ENCODE measurements around the gene CBX8. TPM values are rescaled to one million over a fixed set of nuclear protein-coding genes. Genes with fewer than 3 reads are reported as not detected.

CBX8 gene
- polyA plus RNA-seq, 3 donors = 1.7 to 5.6 (median 2.2) TPM

DNA sequence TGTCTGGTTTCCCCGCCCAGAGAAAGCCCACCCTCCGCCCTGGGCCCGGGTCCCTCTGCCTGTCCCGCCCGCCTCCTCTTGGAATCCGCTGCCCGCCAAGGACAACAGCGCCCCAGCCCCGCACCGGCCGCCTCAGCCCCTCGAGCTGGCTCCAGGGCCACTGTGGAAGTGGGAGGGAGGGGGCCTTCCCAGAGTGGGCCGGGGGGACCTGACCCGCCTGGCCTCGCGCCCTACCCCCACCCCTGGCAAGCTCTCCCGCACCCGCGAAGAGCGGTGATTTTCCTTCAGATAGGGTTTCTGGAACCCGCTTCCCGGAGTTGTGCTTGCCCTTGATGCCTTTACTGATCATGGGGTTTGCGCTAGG, 2.3 kb upstream of the CBX8 start:
- WGBS, 3 donors = 5 to 6% (median 5%) methylated on average over 23 of the region's 23 CpGs
- H3K27ac ChIP-seq (ENCODE audit: low read depth, low read length) = no peak overlapping the region

DNA sequence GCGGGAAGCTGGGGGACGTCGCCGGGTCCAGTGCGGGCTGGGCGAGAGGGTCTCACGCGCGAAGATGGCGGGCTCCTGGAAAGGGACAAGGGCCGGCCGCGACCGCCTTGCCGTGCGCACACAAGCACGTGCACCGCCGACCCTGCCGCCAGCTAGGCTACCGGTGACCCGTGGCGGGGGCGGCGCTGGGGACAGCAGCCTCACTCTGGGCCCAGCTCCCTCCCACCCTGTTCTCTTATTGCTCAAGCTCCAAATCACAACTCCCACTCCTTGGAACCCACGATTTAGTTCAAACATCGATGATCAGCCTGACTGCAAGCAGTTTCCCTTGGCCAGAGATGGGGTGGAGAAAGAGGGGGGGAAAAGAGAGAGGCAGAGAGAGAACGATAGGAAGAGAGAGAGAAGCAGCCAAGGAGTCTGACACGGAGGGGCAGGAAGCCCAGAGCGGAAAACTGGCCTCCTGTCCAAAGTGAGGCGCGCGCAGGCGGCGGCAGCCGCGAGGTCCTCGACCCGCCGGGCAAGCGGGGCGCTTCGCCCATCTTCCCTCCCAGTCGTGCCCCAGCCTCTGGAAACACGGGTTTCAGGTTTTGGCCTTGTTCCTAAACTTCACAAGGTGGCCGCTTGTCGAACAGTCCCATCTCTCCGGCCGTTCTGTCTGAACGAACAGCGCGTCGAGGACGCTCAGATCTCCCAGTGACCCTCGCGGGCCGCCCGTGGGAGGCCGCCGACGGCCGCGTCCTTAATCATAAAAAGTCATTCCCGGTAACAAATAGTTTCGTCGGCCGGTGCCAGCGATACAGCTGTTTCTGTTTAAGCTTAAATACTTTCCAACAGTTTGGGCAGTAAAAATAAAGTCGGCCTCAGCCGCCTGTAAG, 1.7 kb upstream of the CBX8 start:
- H3K27ac ChIP-seq (ENCODE audit: low read depth, low read length) = no peak overlapping the region

DNA sequence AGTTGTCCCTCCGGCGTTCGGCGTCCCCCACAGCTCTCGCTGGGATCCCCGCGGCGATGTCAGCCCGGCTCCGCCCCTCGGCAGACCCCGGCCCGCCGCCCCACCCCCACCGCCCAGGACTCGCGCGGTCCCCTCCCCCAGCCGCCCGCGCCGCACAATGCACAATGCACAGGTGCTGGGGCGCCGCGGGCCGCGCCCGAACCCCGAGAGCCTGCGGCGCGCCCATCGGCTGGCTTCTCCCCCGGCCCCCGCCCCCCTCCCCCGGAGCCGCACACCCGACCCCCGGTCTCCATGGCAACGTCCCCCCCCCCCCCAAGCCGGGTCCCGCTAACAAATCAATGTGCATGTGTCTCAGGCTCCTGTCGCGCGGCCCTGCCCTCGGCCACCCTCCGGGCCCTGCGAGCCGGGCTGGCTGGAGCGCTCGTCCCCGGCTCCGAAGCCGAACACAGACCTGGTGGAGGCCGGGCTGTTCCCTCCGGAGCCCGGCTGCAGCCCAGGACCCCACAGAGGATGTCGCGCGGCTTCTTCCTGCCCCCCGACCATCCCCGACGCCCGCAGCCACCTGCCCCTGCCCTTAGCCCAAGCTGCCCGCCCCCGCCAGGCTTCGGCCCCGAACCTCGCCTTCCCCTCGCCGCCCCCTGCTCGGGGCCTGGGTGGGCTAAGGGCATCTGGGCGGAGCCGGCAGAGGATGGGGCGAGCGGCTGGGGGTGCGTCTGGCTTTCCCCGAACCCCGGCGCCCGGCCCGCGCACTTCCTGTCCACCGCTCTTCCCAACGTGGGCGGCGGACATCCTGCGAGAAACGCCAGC, 818 bp upstream of the CBX8 start:
- no peak overlapping the region for H3K27ac ChIP-seq (ENCODE audit: low read depth, low read length)
- WGBS, 3 donors = 1% methylated on average over 55 to 88 of the region's 89 CpGs

More for the DNA sequence above, 1.7 kb upstream of the CBX8 start:
- WGBS, 3 donors = 1 to 3% (median 2%) methylated on average over 63 to 70 of the region's 70 CpGs

DNA sequence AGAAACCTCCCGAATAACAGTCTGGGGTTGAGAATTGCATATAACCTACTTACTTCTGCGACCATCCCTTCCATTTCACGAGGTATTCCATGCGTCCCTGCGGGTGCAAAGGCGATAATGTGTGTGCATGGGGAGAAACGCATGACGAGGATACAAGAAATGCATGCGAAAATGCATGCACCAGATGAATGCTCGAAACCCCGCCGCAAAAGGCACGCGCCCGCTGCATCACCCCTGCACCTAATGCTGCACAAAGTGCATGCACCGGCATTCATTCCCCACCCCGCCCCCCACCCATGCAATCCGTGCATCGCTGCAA, 474 bp downstream of the CBX8 start:
- WGBS, 3 donors = 0 to 2% (median 1%) methylated on average over 19 of the region's 19 CpGs
- no peak overlapping the region for H3K27ac ChIP-seq (ENCODE audit: low read depth, low read length)

DNA sequence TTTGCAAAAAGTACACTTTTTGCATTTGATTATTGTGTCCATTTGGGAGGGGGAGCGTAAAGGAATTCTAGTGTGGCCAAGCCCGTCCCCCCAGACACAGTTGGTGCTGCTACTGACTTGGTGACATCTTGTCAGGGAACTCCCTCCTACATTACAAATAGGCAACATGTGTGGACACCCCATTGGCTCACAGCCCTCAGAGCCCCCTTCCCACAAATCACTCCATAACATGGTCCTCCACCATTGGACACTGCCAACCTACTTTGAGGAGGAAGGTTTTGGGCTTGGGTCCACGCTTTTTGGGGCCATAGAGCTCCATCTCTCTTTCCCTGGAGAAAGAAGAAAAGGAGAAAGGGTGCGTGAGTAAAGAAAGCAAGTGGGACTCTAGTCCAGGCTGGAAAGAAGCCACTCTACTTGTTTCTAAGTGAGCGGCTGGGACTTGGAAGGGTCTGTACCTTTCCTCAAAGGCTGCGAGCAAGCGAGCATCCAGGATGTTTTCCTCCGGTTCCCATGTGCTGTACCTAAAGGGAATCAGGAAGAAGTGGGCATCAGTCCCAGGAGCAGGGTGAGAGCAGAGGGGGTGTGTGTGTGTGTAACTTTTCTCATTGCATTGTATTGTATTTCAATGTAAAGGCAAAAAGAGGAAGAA, 958 bp downstream of the CBX8 start:
- no peak overlapping the region for H3K27ac ChIP-seq (ENCODE audit: low read depth, low read length)
- WGBS, 3 donors = 76 to 84% (median 79%) methylated on average over 8 of the region's 8 CpGs

DNA sequence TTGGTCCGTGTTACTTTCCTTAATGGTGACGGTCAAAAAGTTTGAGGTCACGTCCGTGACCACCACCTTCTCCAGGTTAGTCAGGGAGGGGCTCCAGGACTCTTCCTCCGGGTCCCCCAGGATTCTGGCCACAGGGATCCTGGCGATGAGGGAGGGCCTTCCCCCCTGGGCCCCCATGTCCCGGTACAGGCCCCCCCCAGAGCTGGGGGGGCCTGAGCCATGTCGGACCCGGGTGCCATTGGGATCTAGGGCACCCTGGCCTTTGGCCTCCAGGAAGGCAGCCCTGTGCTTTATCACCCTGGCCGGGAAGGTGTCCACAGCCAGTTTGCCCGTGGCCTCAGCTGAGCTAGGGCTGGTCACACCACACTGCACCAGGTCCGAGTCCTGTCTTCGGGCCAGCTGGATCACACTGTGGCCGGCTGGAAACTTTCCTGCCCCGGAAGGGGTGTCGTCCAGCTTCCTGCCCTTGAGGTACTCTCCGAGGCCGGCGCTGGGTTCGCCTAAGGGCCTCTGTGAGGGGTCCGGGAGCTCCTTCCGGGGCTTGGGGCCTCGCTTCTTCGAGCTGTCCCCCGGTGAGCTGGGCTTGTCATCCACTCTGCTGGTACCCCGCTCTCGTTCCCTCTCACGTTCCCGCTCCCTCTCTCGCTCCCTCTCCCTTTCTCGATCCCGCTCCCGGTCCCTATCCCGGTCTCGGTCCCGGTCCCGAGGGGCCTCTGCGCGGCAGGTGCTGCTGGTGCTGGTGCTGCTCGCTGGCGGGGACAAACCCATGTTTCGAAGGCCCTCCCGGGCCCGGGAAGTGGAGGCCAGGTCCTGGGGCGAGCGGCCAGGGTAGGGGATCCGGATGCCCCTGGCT, 2.0 kb downstream of the CBX8 start:
- H3K27ac ChIP-seq (ENCODE audit: low read depth, low read length) = no peak overlapping the region
- WGBS, 3 donors = 88 to 93% (median 91%) methylated on average over 43 to 47 of the region's 47 CpGs

DNA sequence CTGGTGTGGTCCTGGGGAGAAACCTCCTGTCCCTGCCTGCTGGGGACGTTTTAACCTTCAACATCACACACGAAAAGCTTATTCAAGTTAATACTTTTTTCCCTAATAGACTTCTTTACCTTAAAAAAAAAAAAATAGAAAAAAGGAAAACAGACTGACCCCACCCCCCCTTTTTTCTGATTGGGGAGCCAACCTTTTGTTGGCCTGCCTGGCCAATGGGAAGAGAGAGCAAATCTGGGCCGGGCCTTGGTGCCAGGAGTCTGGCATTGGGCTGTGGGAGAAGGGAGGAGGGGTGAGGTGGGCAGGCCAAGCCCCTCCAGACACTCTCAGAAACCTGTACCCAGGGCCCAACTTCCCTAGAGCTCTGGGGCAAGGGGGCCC, 3.0 kb downstream of the CBX8 start:
- WGBS, 3 donors = 63 to 88% (median 77%) methylated on average over 3 of the region's 3 CpGs
- H3K27ac ChIP-seq (ENCODE audit: low read depth, low read length) = no peak overlapping the region

DNA sequence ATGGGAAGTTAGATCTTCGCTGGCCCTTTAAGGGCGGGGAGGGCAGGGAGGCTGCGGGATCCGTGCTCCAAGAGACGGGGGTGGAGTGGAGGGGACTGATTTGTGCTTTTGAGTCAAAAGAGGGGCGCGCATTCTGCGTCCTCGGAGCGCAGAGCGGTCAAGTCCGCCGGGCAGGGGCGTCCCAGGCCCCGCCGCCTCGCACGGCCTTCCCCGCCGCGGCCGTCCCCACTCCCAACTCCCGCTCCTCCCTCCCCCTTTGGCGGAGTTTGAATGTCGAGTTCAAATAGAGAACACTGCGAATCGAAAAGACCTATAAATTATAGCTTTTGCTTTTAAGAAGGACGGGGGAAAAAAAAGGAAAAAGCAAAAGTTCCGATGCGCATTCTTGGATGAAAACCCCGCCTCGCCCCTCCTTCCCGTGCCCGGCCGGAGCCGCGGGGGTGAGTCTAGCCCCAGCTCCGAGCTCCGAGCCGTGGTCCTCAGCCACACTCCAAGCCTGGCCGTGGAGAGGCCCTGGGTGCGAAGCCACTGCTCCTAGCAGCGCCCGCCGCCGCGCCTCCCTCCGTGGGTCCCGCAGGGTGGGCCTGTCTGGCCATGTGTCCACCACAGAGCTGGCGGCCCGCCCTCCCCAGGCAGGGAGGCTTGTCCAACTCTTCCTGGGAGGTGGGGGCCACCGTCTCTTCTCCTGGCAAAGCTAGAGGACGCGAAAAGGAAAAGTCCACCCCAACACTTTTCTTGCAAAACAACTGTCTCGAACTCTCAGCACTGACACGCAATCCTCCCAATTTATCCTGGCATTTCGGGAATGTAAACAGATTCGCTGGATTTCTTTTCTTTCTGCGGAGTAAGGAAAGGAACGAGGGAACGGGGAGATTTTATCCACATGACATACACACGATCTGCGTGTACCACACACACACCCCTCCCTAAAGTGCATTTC, 3.6 kb downstream of the CBX8 start:
- no peak overlapping the region for H3K27ac ChIP-seq (ENCODE audit: low read depth, low read length)
- 34 to 77% (median 36%) methylated on average over 62 to 63 of the region's 63 CpGs for WGBS, 3 donors

DNA sequence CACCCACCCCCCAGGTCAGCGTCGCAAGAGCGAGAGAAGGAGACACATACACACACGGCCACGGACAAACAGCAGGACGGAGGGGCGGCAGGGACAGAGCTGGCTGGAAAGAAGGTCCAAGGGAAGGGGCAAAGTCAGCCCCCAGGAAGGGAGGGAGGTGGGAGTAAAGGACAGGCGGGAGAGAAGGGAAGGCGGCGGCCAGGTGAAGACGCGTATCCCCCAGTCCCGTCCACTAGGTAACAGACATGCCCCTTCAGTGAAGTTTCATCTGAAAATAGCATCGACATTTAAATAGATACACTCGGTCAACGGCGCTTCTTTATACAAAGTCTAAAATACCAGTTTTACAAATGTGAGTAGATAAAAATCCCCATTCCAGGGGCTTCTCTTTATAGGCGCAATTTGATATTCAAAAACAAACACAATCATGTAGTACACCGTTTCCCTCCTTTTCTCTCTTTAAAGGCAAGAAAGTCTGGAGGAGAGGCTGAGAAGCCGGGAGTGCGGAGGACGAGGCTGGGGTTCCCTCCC, 4.5 kb downstream of the CBX8 start:
- WGBS, 3 donors = 13 to 50% (median 15%) methylated on average over 22 of the region's 22 CpGs
- H3K27ac ChIP-seq (ENCODE audit: low read depth, low read length) = no peak overlapping the region

DNA sequence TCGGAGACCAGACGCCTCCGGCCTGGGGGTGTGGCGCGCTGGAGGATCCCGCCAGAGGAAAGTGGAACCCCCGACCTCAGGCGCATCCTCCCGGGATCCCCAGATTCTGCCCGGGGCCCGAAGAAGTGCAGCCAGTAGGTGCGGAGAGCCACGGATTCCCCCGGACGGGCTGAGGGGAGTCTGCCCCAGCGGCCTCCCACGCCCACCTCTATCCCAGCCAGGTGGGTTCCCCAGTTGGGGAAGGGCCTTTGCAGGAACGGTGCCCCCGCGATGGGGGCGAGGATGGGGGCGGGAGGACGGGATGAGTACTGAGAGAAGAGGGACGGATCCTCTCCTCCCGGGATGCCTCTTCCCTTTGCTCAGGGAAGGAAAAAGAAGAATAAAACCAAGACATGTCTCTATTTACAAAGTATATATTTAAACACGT, 5.1 kb downstream of the CBX8 start:
- WGBS, 3 donors = 3 to 33% (median 5%) methylated on average over 26 of the region's 26 CpGs
- H3K27ac ChIP-seq (ENCODE audit: low read depth, low read length) = no peak overlapping the region

DNA sequence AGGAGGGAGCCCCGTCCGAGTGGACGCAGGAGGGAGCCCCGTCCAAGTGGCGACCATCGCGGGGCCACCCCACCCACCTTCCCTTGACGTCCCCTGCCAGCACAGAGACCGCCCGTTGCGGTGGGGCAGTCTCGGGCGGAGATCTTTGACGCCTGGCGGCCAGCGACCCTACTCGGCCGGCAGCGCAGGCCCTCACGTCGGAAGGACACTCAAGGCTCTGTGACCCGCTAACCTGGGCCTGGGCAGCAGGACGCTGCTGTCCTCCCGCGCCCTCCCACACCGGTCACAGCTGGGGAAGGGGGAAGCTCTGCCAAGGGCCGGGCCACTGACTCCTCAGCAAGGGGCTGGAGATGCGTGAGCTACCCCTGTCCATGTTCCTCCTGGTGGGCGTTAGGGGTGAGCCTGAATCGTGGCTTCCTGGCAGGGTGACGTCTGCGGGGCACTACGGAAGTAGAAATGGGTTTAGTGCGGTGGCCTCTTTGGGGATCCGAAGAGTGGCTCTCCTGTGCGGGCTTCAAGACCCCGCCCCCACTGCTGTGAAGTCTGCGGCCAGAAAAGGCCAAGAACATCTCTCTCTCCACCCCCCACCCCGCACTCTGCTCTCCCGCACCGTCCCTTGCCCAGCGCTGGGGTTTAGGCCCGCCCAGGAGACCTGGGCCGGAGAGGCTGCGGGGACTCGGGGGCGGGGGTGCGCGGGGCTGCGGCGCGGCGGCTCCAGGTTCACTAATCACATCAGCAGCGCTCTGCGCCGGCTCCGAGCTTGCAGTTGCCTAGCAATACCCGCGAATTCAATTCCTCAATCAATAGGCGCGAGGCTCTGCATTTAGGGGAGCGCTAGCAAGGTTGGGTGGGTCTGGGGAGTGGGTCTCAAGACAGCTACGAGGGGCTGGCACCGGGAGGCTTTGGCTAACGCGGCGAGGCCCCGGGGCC, 5.8 kb downstream of the CBX8 start:
- no peak overlapping the region for H3K27ac ChIP-seq (ENCODE audit: low read depth, low read length)
- 4 to 14% (median 5%) methylated on average over 63 to 68 of the region's 68 CpGs for WGBS, 3 donors

DNA sequence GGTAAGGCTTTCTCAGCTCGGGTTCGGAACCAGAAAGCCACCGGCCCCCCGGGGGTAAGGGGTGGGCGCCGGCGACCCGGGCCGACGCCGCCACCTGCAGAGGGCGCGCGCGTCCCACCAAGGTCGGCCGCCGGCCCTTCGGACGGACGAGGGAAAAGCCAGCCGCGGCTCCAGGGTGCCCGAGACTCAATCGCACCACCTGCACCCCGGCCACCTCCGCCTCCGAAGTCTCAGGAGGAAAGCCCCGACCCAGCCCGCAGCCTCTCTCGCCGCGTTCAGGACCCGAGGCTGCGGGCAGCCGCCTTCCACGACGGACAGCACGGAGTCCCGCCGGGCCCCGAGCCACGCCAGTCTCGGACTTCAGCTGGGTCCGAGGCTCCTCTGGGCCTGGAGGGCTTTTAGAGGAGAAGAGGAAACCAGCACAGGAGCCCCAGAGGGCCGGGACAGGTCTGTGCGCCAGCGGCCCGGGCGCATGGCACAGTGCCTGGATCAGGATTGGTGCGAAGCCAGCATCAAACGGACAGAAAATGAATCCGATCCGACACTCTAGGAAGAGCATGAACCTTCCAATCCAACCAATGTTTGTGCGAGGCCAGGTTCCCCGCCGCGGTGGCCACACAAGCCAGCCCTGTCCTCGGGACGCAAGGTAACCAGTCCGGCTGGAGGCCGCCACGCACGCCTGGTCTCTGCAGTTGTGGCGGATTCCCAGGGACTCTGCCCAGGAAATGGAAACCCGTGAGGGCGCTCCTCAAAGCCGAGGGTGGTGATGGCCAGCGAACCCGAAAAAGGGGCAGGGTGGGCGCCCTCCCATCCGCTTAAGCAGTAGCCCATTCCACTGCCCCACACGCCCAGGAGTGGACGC, 6.7 kb downstream of the CBX8 start:
- 7 to 9% (median 9%) methylated on average over 73 to 74 of the region's 74 CpGs for WGBS, 3 donors
- H3K27ac ChIP-seq (ENCODE audit: low read depth, low read length) = no peak overlapping the region

DNA sequence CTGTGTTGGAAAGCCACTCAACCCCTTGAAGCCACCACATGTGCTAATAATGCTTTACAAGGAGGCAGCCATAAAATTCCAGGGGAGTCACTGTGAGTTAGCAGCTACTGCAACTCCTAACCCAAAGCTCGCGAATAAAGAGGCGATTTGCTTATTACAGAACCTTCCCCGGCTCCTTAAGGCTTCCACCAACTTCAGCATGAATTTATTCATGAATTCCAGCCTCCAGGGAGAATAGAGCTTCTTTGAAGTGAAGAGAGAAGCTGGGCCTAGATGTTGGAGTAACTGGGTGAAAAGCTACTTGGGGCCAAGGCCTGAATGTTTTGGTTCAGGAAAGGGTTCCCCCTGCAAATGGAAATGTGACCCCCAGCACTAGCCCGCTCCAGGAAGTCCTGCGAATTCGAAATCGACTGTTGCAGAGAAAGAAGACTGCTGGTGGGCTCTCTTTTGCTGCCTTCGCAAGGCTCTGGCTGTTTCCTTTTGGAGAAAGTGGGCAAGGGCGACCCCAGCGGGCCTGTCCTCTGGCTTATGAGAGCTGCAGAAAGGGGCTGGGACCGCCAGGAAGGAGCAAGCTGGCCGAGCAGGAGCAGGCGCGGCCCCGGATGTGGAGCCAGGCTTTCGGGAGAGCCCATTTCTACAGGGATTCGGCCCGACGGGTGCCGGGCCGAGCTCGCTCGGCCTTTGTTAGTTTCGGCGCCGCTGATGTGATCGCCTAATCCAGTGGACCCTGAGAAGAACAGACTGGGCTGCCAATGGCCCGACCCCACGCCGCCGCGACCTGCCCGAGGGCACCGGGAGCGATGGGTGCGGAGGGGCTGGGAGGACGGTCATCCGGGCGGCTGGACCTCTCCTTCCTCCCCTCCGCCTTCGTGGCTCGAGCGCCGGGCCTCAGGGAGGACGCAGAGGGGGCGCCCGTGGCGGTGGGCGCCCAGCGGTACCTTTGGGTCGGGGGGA, 7.6 kb downstream of the CBX8 start:
- 20 to 40% (median 24%) methylated on average over 51 to 52 of the region's 52 CpGs for WGBS, 3 donors
- no peak overlapping the region for H3K27ac ChIP-seq (ENCODE audit: low read depth, low read length)

DNA sequence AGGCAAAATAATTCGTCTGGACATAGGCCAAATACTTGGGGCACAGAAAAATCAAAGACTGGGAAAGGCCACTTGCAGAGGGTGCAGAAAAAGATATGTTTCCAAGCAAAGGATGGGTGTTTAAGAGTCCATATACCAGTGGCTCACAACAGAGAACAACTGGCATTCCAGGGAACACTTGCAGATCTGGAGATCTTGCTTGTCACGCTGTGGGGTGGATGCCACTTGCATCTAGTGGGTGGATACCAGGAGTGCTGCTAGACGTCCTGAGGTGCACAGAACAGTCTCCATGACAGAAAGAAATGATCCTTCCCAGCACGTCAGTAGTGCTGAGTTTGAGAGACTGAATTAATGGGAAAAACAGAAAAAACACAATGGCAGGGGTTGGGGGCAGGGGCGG, 8.4 kb downstream of the CBX8 start:
- 77 to 87% (median 80%) methylated on average over 5 of the region's 5 CpGs for WGBS, 3 donors

More for the DNA sequence above, 8.4 kb downstream of the CBX8 start:
- H3K27ac ChIP-seq (ENCODE audit: low read depth, low read length) = no peak overlapping the region
